H1 (cell line): ENCODE measurements around the gene PKD1L1. TPM values are rescaled to one million over a fixed set of nuclear protein-coding genes. Genes with fewer than 3 reads are reported as not detected.

ENCODE experiments used
- CTCF ChIA-PET: fragments of 300-600 bp; sonication (Branson Sonifier 250); formaldehyde crosslinking; loops from one replicate; lab custom pipeline; 2021; ENCODE audit not compliant: partially characterized antibody; lab: Charles Lee
- POLR2A ChIA-PET: fragments of 300-600 bp; sonication (Branson Sonifier 250); formaldehyde crosslinking; loops from one replicate; lab custom pipeline; 2021; ENCODE audit warnings: inconsistent platforms; ENCODE audit not compliant: partially characterized antibody; lab: Charles Lee
- DNase-seq, 2 experiments: peaks; one replicate each; pipeline versions ENCODE4 v3.0.0 to v3.0.0-alpha.2; 2010 to 2022; ENCODE audit warnings: low spot score in 2 of 2, low read depth in 1 of 2, mixed read lengths in 1 of 2
- FAIRE-seq: peaks from 2 replicates; lab custom pipeline; 2011; peaks lifted over from hg19 to GRCh38; lab: Jason Lieb, UNC
- H2AFZ ChIP-seq: 2 replicates; pipeline ENCODE4 v1.8.1; 2012; ENCODE audit warnings: low read length, inconsistent platforms
- H2AK5ac ChIP-seq: 2 replicates; pipeline ENCODE4 v1.6.1; 2013; ENCODE audit warnings: low read depth, low read length
- H2BK120ac ChIP-seq: replicated peaks from 2 replicates; pipeline ENCODE3; 2013; ENCODE audit warnings: low read depth, low read length, inconsistent platforms
- H2BK12ac ChIP-seq: 2 replicates; pipeline ENCODE4 v1.6.1; 2013; ENCODE audit warnings: low read depth, low read length
- H2BK15ac ChIP-seq: 2 replicates; pipeline ENCODE4 v1.6.1; 2013; ENCODE audit warnings: low read length
- H2BK20ac ChIP-seq: 2 replicates; pipeline ENCODE4 v1.6.1; 2013; ENCODE audit warnings: low read length
- H2BK5ac ChIP-seq: 2 replicates; pipeline ENCODE4 v1.6.1; 2013; ENCODE audit warnings: low read depth, low read length
- H3K14ac ChIP-seq: 2 replicates; pipeline ENCODE4 v1.6.1; 2013; ENCODE audit warnings: inconsistent platforms; ENCODE audit not compliant: insufficient read length
- H3K18ac ChIP-seq: 2 replicates; pipeline ENCODE4 v1.6.1; 2013; ENCODE audit warnings: low read length; ENCODE audit errors: extremely low read depth
- H3K23ac ChIP-seq: 2 replicates; pipeline ENCODE4 v1.6.1; 2013; ENCODE audit warnings: inconsistent platforms; ENCODE audit not compliant: insufficient read length
- H3K23me2 ChIP-seq: 2 replicates; pipeline ENCODE4 v1.6.1; 2013; ENCODE audit warnings: low read depth, low read length
- H3K27ac ChIP-seq: 2 replicates; pipeline ENCODE4 v1.6.1; 2011; ENCODE audit warnings: low read depth, low read length, inconsistent platforms
- H3K27me3 ChIP-seq, 4 experiments: replicated peaks in 1 of 4; 1 replicate in 1 of 4; 2 replicates in 3 of 4; pipeline versions ENCODE4 v1.6.1 to v1.8.1; 2011 to 2013; ENCODE audit warnings: low read length in 3 of 4, mild to moderate bottlenecking in 3 of 4, inconsistent platforms in 2 of 4, mixed read lengths in 2 of 4, moderate library complexity in 1 of 4; ENCODE audit not compliant: control insufficient read depth in 3 of 4, insufficient read depth in 3 of 4; ENCODE audit errors: extremely low read depth in 1 of 4
- H3K36me3 ChIP-seq, 4 experiments: 2 replicates each; pipeline versions ENCODE4 v1.6.1 to v1.8.1; 2011 to 2013; ENCODE audit warnings: mild to moderate bottlenecking in 4 of 4, low read length in 3 of 4, moderate library complexity in 2 of 4, control low read depth in 1 of 4, inconsistent platforms in 1 of 4; ENCODE audit not compliant: insufficient read depth in 4 of 4, control insufficient read depth in 2 of 4
- H3K4ac ChIP-seq: replicated peaks from 2 replicates; pipeline ENCODE3; 2013; ENCODE audit warnings: low read length, low read depth, mixed read lengths, inconsistent platforms; ENCODE audit not compliant: insufficient read length
- H3K4me1 ChIP-seq, 4 experiments: replicated peaks in 1 of 4; 1 replicate in 1 of 4; 2 replicates in 3 of 4; pipeline versions ENCODE4 v1.6.1 to v1.8.1; 2011 to 2013; ENCODE audit warnings: low read length in 3 of 4, inconsistent platforms in 2 of 4, mixed read lengths in 1 of 4; ENCODE audit not compliant: insufficient read depth in 4 of 4, control insufficient read depth in 3 of 4
- H3K4me2 ChIP-seq, 2 experiments: 2 replicates each; pipeline versions ENCODE4 v1.6.1 to v1.8.1; 2011 to 2013; ENCODE audit warnings: low read depth in 2 of 2, low read length in 2 of 2, control low read depth in 1 of 2, inconsistent platforms in 1 of 2, mild to moderate bottlenecking in 1 of 2; ENCODE audit not compliant: insufficient read depth in 1 of 2
- H3K4me3 ChIP-seq, 4 experiments: fragments of 200-600, 300-600 bp in 1 of 4; sonication (generic), shearing (Covaris generic), sonication (Bioruptor Twin) in 1 of 4; 2 replicates each; pipeline versions ENCODE4 v1.5.1 to v1.8.1; 2011 to 2016; ENCODE audit warnings: low read length in 4 of 4, low read depth in 3 of 4, control low read depth in 2 of 4, inconsistent platforms in 2 of 4, mild to moderate bottlenecking in 2 of 4, mixed read lengths in 1 of 4, moderate library complexity in 1 of 4; ENCODE audit not compliant: insufficient read depth in 2 of 4; ENCODE audit errors: extremely low read depth in 1 of 4
- H3K56ac ChIP-seq: replicated peaks from 2 replicates; pipeline ENCODE3; 2013; ENCODE audit warnings: low read depth, mild to moderate bottlenecking, mixed read lengths, low read length, inconsistent platforms; ENCODE audit not compliant: insufficient read length
- H3K79me1 ChIP-seq: 2 replicates; pipeline ENCODE4 v1.6.1; 2013; ENCODE audit warnings: low read depth, low read length, control low read depth
- H3K79me2 ChIP-seq, 2 experiments: 2 replicates each; pipeline versions ENCODE4 v1.6.1 to v1.8.1; 2012 to 2013; ENCODE audit warnings: low read length in 2 of 2, mild to moderate bottlenecking in 2 of 2, inconsistent platforms in 1 of 2; ENCODE audit not compliant: insufficient read depth in 2 of 2, control insufficient read depth in 1 of 2
- H3K9ac ChIP-seq, 4 experiments: replicated peaks in 1 of 4; 1 replicate in 1 of 4; 2 replicates in 3 of 4; pipeline versions ENCODE4 v1.6.1 to v1.8.1; 2011 to 2013; ENCODE audit warnings: low read depth in 3 of 4, low read length in 3 of 4, control low read depth in 2 of 4, mild to moderate bottlenecking in 2 of 4, moderate library complexity in 2 of 4, inconsistent platforms in 1 of 4; ENCODE audit errors: extremely low read depth in 1 of 4
- H3K9me3 ChIP-seq, 2 experiments: 2 replicates each; pipeline versions ENCODE4 v1.6.1 to v1.8.1; 2012 to 2013; ENCODE audit warnings: mild to moderate bottlenecking in 2 of 2, moderate library complexity in 2 of 2, control low read depth in 1 of 2, inconsistent platforms in 1 of 2, low read depth in 1 of 2, low read length in 1 of 2, mixed read lengths in 1 of 2; ENCODE audit not compliant: insufficient read depth in 2 of 2
- H4K20me1 ChIP-seq, 2 experiments: replicated peaks in 1 of 2; 2 replicates each; pipeline versions ENCODE3 to v1.8.1; 2011 to 2013; ENCODE audit warnings: inconsistent platforms in 2 of 2, low read length in 2 of 2, mild to moderate bottlenecking in 1 of 2; ENCODE audit not compliant: insufficient read depth in 2 of 2, control insufficient read depth in 1 of 2
- H4K5ac ChIP-seq: 2 replicates; pipeline ENCODE4 v1.6.1; 2013; ENCODE audit warnings: low read length, low read depth, mixed read lengths, inconsistent platforms; ENCODE audit not compliant: insufficient read length
- H4K8ac ChIP-seq: 2 replicates; pipeline ENCODE4 v1.8.0; 2013; ENCODE audit warnings: mild to moderate bottlenecking, moderate library complexity, low read length, inconsistent platforms; ENCODE audit not compliant: insufficient read depth; ENCODE audit errors: extremely low read depth
- H4K91ac ChIP-seq: replicated peaks from 2 replicates; pipeline ENCODE3; 2013; ENCODE audit warnings: low read length, mixed read lengths, inconsistent platforms; ENCODE audit not compliant: insufficient read length
- BACH1 ChIP-seq: IDR thresholded peaks from 2 replicates; pipeline ENCODE4 v1.6.1; 2012; ENCODE audit warnings: low read length, improper control_type of control experiment
- BCL11A ChIP-seq, 2 experiments: IDR thresholded peaks; one replicate each; pipeline ENCODE4 v1.6.1; 2011; ENCODE audit warnings: low read depth in 2 of 2, low read length in 2 of 2, mild to moderate bottlenecking in 2 of 2
- CHD2 ChIP-seq: IDR thresholded peaks from 2 replicates; pipeline ENCODE4 v1.6.1; 2012; ENCODE audit warnings: low read length, improper control_type of control experiment
- CREB1 ChIP-seq: IDR thresholded peaks from 2 replicates; pipeline ENCODE4 v1.6.1; 2012; ENCODE audit warnings: inconsistent platforms
- E2F6 ChIP-seq: IDR thresholded peaks from 2 replicates; pipeline ENCODE4 v1.6.1; 2012; ENCODE audit warnings: inconsistent platforms
- EGR1 ChIP-seq: IDR thresholded peaks from 2 replicates; pipeline ENCODE4 v1.6.1; 2011; ENCODE audit warnings: low read depth, low read length, borderline replicate concordance
- JUND ChIP-seq: IDR thresholded peaks from 2 replicates; pipeline ENCODE4 v1.6.1; 2011; ENCODE audit warnings: mild to moderate bottlenecking, improper control_type of control experiment, low read length
- KDM1A ChIP-seq: fragments of 200-600, 300-600 bp; sonication (generic); IDR thresholded peaks from 2 replicates; pipeline ENCODE4 v1.7.1; 2016; ENCODE audit warnings: mild to moderate bottlenecking, low read length, borderline replicate concordance
- PHF8 ChIP-seq: fragments of 200-600 bp; sonication (generic); conservative IDR thresholded peaks from 2 replicates; pipeline ENCODE4 v1.7.1; 2012; ENCODE audit warnings: low read depth, mild to moderate bottlenecking, inconsistent platforms, low read length, moderate library complexity
- SP1 ChIP-seq: IDR thresholded peaks from 2 replicates; pipeline ENCODE4 v1.6.1; 2011; ENCODE audit warnings: low read depth, low read length
- TAF1 ChIP-seq: IDR thresholded peaks from 2 replicates; pipeline ENCODE4 v1.6.1; 2011; ENCODE audit warnings: mild to moderate bottlenecking, low read depth, low read length
- polyA plus RNA-seq, 7 experiments: library from polyadenylated mRNA; depleted of rRNA in 3 of 7; stranded (reverse) in 5 of 7; unstranded in 2 of 7; fragments of >200 nt in 5 of 7; fragments of 200-250 nt in 2 of 7; gene quantifications; 1 replicate in 5 of 7; 2 replicates in 1 of 7; 4 replicates in 1 of 7; pipeline versions ENCODE4 v1.2.1 to v1.2.3, GENCODE V29; 2011 to 2013; ENCODE audit warnings: missing spikeins in 2 of 7, mixed read lengths in 2 of 7
- total RNA-seq: library from RNA; stranded (reverse); fragmentation: NEBNext Ultra II Directional; extraction: Animal tissue kit (Norgen Biotek cat#: 25700); gene quantifications from 2 replicates; pipeline ENCODE4 v1.2.1, GENCODE V29; 2021

The PKD1L1 gene
- total and polyA plus RNA-seq, 2 of the 8 experiments (the other 6 are each of a cell fraction or from before 2014, with no cell fraction given) = 0.22 to 0.35 TPM

GRCh38 chr7:47875406-47875805 is 72.9 kb downstream of the PKD1L1 start:
- FAIRE-seq = no peak
- CTCF ChIA-PET = no interaction called here

More at GRCh38 chr7:47875406-47875805, 72.9 kb downstream of the PKD1L1 start:
- H3K18ac ChIP-seq = no peak overlapping the region
- H3K9me3 ChIP-seq = no peaks in the 10 kb centered on the region
- H4K5ac ChIP-seq = no peak overlapping the region
- H3K23me2 ChIP-seq = no peaks in the 10 kb centered on the region
- no peak overlapping the region for H3K23ac ChIP-seq
- H2BK12ac ChIP-seq = no peak overlapping the region
- H4K8ac ChIP-seq = no peak overlapping the region
- no peak for DNase-seq
- no peak overlapping the region for H2BK5ac ChIP-seq
- H3K79me1 ChIP-seq = no peaks in the 10 kb centered on the region
- no peaks in the 10 kb centered on the region for H4K20me1 ChIP-seq
- no peak overlapping the region for H2BK120ac ChIP-seq
- no peaks in the 10 kb centered on the region for H3K36me3 ChIP-seq
- POLR2A ChIA-PET = no interaction called here
- H3K4me3 ChIP-seq = no peak overlapping the region
- H3K27me3 ChIP-seq = no peaks in the 10 kb centered on the region
- no peak overlapping the region for H4K91ac ChIP-seq
- TF ChIP-seq KDM1A = no peak
- TF ChIP-seq BCL11A (IDR thresholded peaks at IDR 0.05; ENCODE audit: low read depth in 2 of 2, low read length in 2 of 2) = no peak
- no peak for TF ChIP-seq EGR1
- no peak for TF ChIP-seq PHF8
- no peak for TF ChIP-seq JUND
- no peak for TF ChIP-seq CREB1
- no peak for TF ChIP-seq CHD2
- TF ChIP-seq SP1 = no peak
- TF ChIP-seq E2F6 = no peak
- no peak for TF ChIP-seq BACH1
- no peak for TF ChIP-seq TAF1
- no peaks in the 10 kb centered on the region for H3K79me2 ChIP-seq
- no peak overlapping the region for H2BK15ac ChIP-seq
- no peaks in the 10 kb centered on the region; a peak in 2 of 7 replicates for H3K4me1 ChIP-seq
- H2AK5ac ChIP-seq = no peak overlapping the region
- H3K4me2 ChIP-seq = no peak overlapping the region
- no peak overlapping the region for H2BK20ac ChIP-seq
- no peak overlapping the region for H2AFZ ChIP-seq
- no peak overlapping the region for H3K14ac ChIP-seq
- no peak overlapping the region for H3K9ac ChIP-seq
- H3K27ac ChIP-seq = no peak overlapping the region
- no peak overlapping the region for H3K4ac ChIP-seq
- H3K56ac ChIP-seq = no peak overlapping the region
